SIG-M5 (cell line): Measurements from ENCODE around the gene TNS1.

ENCODE experiments used
- DNase-seq: peaks from one replicate; lab custom pipeline; 2025; lab: John Stamatoyannopoulos, UW

TNS1 gene

GRCh38 chr2:217998926-217999594 is 3.7 kb downstream of the TNS1 start:
- no peak for DNase-seq

GRCh38 chr2:217997510-217997909 is 5.3 kb downstream of the TNS1 start:
- DNase-seq = no peak

GRCh38 chr2:217996361-217996760 is 6.4 kb downstream of the TNS1 start:
- no peak for DNase-seq

- no peak for DNase-seq
Measured at GRCh38 chr2:217995731-217996231, 7.0 kb downstream of the TNS1 start.

GRCh38 chr2:217994776-217995274 is 8.0 kb downstream of the TNS1 start:
- no peak for DNase-seq

- no peak for DNase-seq
Measured at GRCh38 chr2:217993817-217994463, 8.9 kb downstream of the TNS1 start.

GRCh38 chr2:217993138-217993537 is 9.7 kb downstream of the TNS1 start:
- DNase-seq = no peak

GRCh38 chr2:217992061-217992460 is 10.7 kb downstream of the TNS1 start:
- DNase-seq = no peak

GRCh38 chr2:217990791-217991465 is 11.9 kb downstream of the TNS1 start:
- DNase-seq = no peak

- DNase-seq = no peak
Measured at GRCh38 chr2:217990389-217990788, 12.4 kb downstream of the TNS1 start.

GRCh38 chr2:217989221-217989948 is 13.4 kb downstream of the TNS1 start:
- DNase-seq = no peak

- no peak for DNase-seq
Measured at GRCh38 chr2:217988840-217989204, 14.0 kb downstream of the TNS1 start.

- no peak for DNase-seq
Measured at GRCh38 chr2:217988014-217988839, 14.6 kb downstream of the TNS1 start.

- no peak for DNase-seq
Measured at GRCh38 chr2:217987391-217987790, 15.4 kb downstream of the TNS1 start.

GRCh38 chr2:217986256-217986961 is 16.4 kb downstream of the TNS1 start:
- no peak for DNase-seq

GRCh38 chr2:217983276-217984233 is 19.2 kb downstream of the TNS1 start:
- no peak for DNase-seq

- DNase-seq = no peak
Measured at GRCh38 chr2:217981971-217982370, 20.8 kb downstream of the TNS1 start.

- no peak for DNase-seq
Measured at GRCh38 chr2:217981084-217981730, 21.6 kb downstream of the TNS1 start.

GRCh38 chr2:217980591-217980990 is 22.2 kb downstream of the TNS1 start:
- DNase-seq = no peak
